ENCODE data around the gene LNX1.

GRCh38 chr4:53590187-53590586 lies 1.1 kb downstream of the LNX1 start:
- TF ChIP-seq CTCF (IDR thresholded peaks at IDR 0.05) (no peak), ZFX (IDR thresholded peaks at IDR 0.05; ENCODE audit: borderline replicate concordance) (no peak)
